HG03039 (cell line): ENCODE data around the gene PCNX2.

Experiments used
- ATAC-seq: cut with Tn5 transposase; IDR thresholded peaks from one replicate; pipeline ENCODE4 v1.9.1; 2021; ENCODE audit warnings: mild to moderate bottlenecking, moderate library complexity; ENCODE audit not compliant: unreplicated experiment

Gene PCNX2

GRCh38 chr1:233315718-233316301 lies 20.3 kb upstream of the PCNX2 start:
- no peak for ATAC-seq

GRCh38 chr1:233313434-233314155 lies 18.1 kb upstream of the PCNX2 start:
- no peak for ATAC-seq

- no peak for ATAC-seq
Measured at GRCh38 chr1:233304489-233305102, 9.1 kb upstream of the PCNX2 start.

- no peak for ATAC-seq
Measured at GRCh38 chr1:233300326-233300725, 4.8 kb upstream of the PCNX2 start.

GRCh38 chr1:233299450-233299849 lies 3.9 kb upstream of the PCNX2 start:
- ATAC-seq: no peak

- no peak for ATAC-seq
Measured at GRCh38 chr1:233295975-233296322, 424 bp upstream of the PCNX2 start.

GRCh38 chr1:233294913-233295236 lies 650 bp downstream of the PCNX2 start:
- peak; percentile 32 for ATAC-seq

- no peak for ATAC-seq
Measured at GRCh38 chr1:233293556-233294446, 1.7 kb downstream of the PCNX2 start.

GRCh38 chr1:233290396-233291034 lies 5.0 kb downstream of the PCNX2 start:
- no peak for ATAC-seq

GRCh38 chr1:233289676-233290075 lies 5.8 kb downstream of the PCNX2 start:
- ATAC-seq: no peak

- ATAC-seq: no peak
Measured at GRCh38 chr1:233282582-233282886, 13.0 kb downstream of the PCNX2 start.

- peak; percentile 83 for ATAC-seq
Measured at GRCh38 chr1:233281711-233282581, 13.6 kb downstream of the PCNX2 start.

- no peak for ATAC-seq
Measured at GRCh38 chr1:233279971-233280370, 15.6 kb downstream of the PCNX2 start.

- ATAC-seq: no peak
Measured at GRCh38 chr1:233278631-233279030, 16.9 kb downstream of the PCNX2 start.

GRCh38 chr1:233277637-233278606 lies 17.6 kb downstream of the PCNX2 start:
- ATAC-seq: no peak

GRCh38 chr1:233269656-233270055 lies 25.9 kb downstream of the PCNX2 start:
- ATAC-seq: no peak

- ATAC-seq: no peak
Measured at GRCh38 chr1:233268389-233269022, 27.0 kb downstream of the PCNX2 start.

- no peak for ATAC-seq
Measured at GRCh38 chr1:233261695-233262094, 33.8 kb downstream of the PCNX2 start.

GRCh38 chr1:233261206-233261605 lies 34.3 kb downstream of the PCNX2 start:
- ATAC-seq: peak; percentile 91
